NT2/D1 (cell line): ENCODE measurements around the gene CAMK1G.

Experiments used
- DNase-seq: peaks from one replicate; pipeline ENCODE4 v3.0.0-alpha.2; 2011; ENCODE audit warnings: low read depth, low spot score
- H3K27me3 ChIP-seq: 2 replicates; pipeline ENCODE4 v1.6.0; 2011; ENCODE audit warnings: mild to moderate bottlenecking; ENCODE audit not compliant: insufficient read length, insufficient read depth
- H3K36me3 ChIP-seq: 2 replicates; pipeline ENCODE4 v1.6.1; 2011; ENCODE audit warnings: mild to moderate bottlenecking, low read length, mixed read lengths; ENCODE audit not compliant: insufficient read depth, insufficient read length
- H3K4me1 ChIP-seq: 2 replicates; pipeline ENCODE4 v1.5.1; 2011; ENCODE audit not compliant: insufficient read depth, insufficient read length
- H3K4me3 ChIP-seq: 2 replicates; pipeline ENCODE4 v1.5.1; 2011; ENCODE audit warnings: low read depth; ENCODE audit not compliant: insufficient read length
- H3K9ac ChIP-seq: 2 replicates; pipeline ENCODE4 v1.6.0; 2011; ENCODE audit warnings: low read depth; ENCODE audit not compliant: insufficient read length
- H3K9me3 ChIP-seq: 2 replicates; pipeline ENCODE4 v1.5.1; 2011; ENCODE audit warnings: mild to moderate bottlenecking, low read length; ENCODE audit not compliant: insufficient read depth
- SUZ12 ChIP-seq: IDR thresholded peaks from 2 replicates; pipeline ENCODE4 v1.6.1; 2011; ENCODE audit not compliant: insufficient read length, insufficient read depth; ENCODE audit errors: extremely low read depth
- YY1 ChIP-seq: IDR thresholded peaks from 2 replicates; pipeline ENCODE4 v1.6.1; 2011; ENCODE audit not compliant: insufficient read length, insufficient read depth
- ZNF274 ChIP-seq: IDR thresholded peaks from 2 replicates; pipeline ENCODE4 v1.6.1; 2011; ENCODE audit warnings: mild to moderate bottlenecking, low read depth, low read length

CAMK1G gene

DNA sequence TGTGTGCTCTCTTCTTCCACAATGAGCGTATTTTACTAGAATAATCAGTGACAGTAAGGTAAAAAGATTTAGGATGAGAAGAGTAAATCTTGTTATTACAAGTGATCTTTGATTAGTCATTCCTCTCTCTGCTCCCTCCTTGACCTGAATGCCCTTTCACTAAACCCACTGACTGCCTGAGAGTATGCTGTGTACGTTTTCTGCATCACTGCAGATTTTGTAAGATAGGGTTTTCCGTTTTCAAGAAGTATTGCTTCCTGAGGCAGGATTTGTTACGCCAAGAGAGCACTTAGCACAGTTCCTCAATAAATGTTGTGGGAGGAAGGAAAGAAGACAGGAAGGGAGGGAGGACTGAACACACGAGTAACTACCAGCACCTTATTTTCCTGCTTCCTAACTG lies 76.4 kb downstream of the CAMK1G start:
- Histone ChIP-seq H3K9ac (no peak overlapping the region), H3K4me1 (peaks cover 4% of the 10 kb centered on the region), H3K36me3 (no peaks in the 10 kb centered on the region), H3K4me3 (no peak overlapping the region), H3K27me3 (no peaks in the 10 kb centered on the region), H3K9me3 (no peaks in the 10 kb centered on the region)
- TF ChIP-seq YY1 (no peak), SUZ12 (no peak), ZNF274 (no peak)
- DNase-seq, result no peak

DNA sequence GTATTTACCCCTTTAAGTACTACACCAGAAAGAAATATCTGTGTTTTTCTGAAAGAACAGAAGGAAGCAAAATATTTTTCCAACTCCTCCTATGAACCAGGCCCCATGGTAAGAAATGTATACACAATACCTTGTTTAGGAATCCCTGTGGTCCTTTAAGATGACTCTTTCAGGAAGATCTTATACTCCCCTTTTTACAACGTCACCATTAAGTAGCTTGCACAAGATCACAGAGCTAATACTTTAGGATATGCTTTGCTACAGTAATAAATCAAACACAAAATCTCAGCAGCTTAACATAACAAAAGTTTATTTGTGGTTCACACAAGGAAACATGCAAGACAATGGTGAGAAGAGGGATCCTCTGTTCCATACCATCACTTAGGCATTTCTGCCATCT lies 77.6 kb downstream of the CAMK1G start:
- no peak for TF ChIP-seq ZNF274
- TF ChIP-seq SUZ12, result no peak
- TF ChIP-seq YY1, result no peak
- Histone ChIP-seq H3K27me3 (no peaks in the 10 kb centered on the region), H3K36me3 (no peaks in the 10 kb centered on the region), H3K9ac (no peak overlapping the region), H3K4me3 (no peak overlapping the region), H3K4me1 (peaks cover 4% of the 10 kb centered on the region), H3K9me3 (no peaks in the 10 kb centered on the region)
- no peak for DNase-seq

DNA sequence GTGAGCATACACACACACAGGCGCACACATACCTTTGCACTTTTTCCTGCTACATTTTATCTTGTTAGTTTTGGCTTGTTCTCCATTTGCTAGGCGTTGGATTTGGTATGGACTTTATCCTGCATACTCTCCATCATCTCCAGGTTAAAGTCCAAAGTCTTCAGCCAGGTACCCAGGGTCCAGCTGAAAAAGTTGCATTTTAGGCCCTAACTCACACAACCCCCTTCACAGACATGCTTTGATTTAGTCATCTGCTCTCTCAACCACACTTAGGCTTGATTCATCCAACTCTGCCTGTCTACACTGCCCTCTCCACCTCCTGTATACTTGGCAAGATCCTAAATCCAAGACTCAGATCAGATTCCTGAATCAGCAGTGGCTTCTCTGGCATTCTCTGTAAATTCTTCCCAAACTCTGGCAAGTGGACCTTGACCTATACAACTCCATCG lies 79.4 kb downstream of the CAMK1G start:
- no peak for DNase-seq

More for the DNA sequence above, 79.4 kb downstream of the CAMK1G start:
- H3K36me3 ChIP-seq, result no peaks in the 10 kb centered on the region
- TF ChIP-seq ZNF274, result no peak
- TF ChIP-seq SUZ12, result no peak
- TF ChIP-seq YY1, result no peak
- no peak overlapping the region for H3K9ac ChIP-seq
- H3K4me1 ChIP-seq, result peaks cover 4% of the 10 kb centered on the region
- H3K9me3 ChIP-seq, result no peaks in the 10 kb centered on the region
- H3K4me3 ChIP-seq, result no peak overlapping the region
- no peaks in the 10 kb centered on the region for H3K27me3 ChIP-seq
